Measurements from ENCODE around the gene LRP8.

LRP8 gene

DNA sequence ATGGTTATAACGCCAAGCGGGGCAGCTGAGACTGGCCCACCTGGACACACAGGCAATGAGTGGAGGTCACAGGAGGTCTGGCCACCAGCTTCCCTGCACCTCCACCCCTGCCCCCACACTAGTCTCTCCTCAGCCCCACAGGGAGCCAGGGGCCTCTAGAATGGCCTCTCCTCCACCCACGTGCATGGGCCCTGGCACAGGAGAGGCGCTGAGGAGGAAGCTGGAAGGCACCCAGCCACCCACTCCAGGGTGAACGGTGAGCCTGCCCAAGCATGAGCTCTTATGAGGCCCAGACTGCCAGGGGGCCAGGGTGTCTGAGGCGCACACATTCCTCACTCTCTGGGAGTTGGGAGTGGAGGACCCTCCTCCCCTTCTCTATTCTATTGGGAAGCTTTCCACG, 22.2 kb downstream of the LRP8 start:
- H3K4me2 ChIP-seq (ENCODE audit: low read depth, low read length, poor library complexity, severe bottlenecking) = no peak overlapping the region
- H2AFZ ChIP-seq (ENCODE audit: low read length) = no peak overlapping the region
- H3K79me2 ChIP-seq (ENCODE audit: insufficient read depth, low read length) = peaks cover 75% of the 10 kb centered on the region
- no peaks in the 10 kb centered on the region for H3K9me2 ChIP-seq (replicated peaks; ENCODE audit: low read depth, low read length)
- TF ChIP-seq EZH2phosphoT487 (IDR thresholded peaks at IDR 0.05; ENCODE audit: borderline replicate concordance) = no peak
- TF ChIP-seq, protein P1, sequence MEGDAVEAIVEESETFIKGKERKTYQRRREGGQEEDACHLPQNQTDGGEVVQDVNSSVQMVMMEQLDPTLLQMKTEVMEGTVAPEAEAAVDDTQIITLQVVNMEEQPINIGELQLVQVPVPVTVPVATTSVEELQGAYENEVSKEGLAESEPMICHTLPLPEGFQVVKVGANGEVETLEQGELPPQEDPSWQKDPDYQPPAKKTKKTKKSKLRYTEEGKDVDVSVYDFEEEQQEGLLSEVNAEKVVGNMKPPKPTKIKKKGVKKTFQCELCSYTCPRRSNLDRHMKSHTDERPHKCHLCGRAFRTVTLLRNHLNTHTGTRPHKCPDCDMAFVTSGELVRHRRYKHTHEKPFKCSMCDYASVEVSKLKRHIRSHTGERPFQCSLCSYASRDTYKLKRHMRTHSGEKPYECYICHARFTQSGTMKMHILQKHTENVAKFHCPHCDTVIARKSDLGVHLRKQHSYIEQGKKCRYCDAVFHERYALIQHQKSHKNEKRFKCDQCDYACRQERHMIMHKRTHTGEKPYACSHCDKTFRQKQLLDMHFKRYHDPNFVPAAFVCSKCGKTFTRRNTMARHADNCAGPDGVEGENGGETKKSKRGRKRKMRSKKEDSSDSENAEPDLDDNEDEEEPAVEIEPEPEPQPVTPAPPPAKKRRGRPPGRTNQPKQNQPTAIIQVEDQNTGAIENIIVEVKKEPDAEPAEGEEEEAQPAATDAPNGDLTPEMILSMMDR (conservative IDR thresholded peaks at IDR 0.05; ENCODE audit: low read length) = no peak
- H3K27me3 ChIP-seq (ENCODE audit: insufficient read depth, low read length, poor library complexity, severe bottlenecking) = no peaks in the 10 kb centered on the region
- H3K36me3 ChIP-seq (ENCODE audit: insufficient read depth, low read length) = peaks cover 11% of the 10 kb centered on the region; the same call in 1 of the 2 replicates
- H3K9me3 ChIP-seq (ENCODE audit: insufficient read depth, low read depth, low read length) = no peaks in the 10 kb centered on the region
- no peak overlapping the region for H3K9ac ChIP-seq (ENCODE audit: low read depth, low read length, poor library complexity, severe bottlenecking)
- no peaks in the 10 kb centered on the region for H3F3A ChIP-seq (ENCODE audit: low read depth)
- no peaks in the 10 kb centered on the region for H3K4me1 ChIP-seq (ENCODE audit: insufficient read depth, low read length, poor library complexity, severe bottlenecking)
- peaks cover 13% of the 10 kb centered on the region for H4K20me1 ChIP-seq (ENCODE audit: insufficient read depth, low read length, poor library complexity, severe bottlenecking)
- no peak overlapping the region for H3K4me3 ChIP-seq (ENCODE audit: low read length, poor library complexity, severe bottlenecking)

DNA sequence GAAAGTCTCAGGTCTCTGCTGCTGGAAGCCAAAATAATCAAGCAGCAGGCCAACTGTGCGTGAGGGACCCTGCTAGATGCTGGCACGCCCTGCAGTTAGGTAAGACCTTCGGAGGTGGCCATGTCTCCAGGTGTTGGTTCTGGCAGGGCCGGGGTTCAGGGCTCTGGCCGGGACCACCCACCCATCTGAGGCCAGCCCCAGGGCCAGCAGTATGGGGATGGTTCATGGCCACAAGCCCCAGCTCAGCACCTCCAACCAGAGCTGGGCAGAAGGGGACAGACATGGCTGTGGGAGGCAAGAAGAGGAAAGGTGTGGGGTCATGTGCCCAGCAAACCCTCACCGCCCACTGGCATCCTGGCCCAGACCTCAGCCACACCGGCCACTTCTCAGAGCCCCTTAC, 23.3 kb downstream of the LRP8 start:
- TF ChIP-seq EZH2phosphoT487 (IDR thresholded peaks at IDR 0.05; ENCODE audit: borderline replicate concordance) = no peak
- TF ChIP-seq, protein P1 (conservative IDR thresholded peaks at IDR 0.05; ENCODE audit: low read length) = no peak
- H3K9ac ChIP-seq (ENCODE audit: low read depth, low read length, poor library complexity, severe bottlenecking) = no peak overlapping the region
- no peak overlapping the region for H3K4me3 ChIP-seq (ENCODE audit: low read length, poor library complexity, severe bottlenecking)
- no peaks in the 10 kb centered on the region for H3K4me1 ChIP-seq (ENCODE audit: insufficient read depth, low read length, poor library complexity, severe bottlenecking)
- no peaks in the 10 kb centered on the region for H3K9me3 ChIP-seq (ENCODE audit: insufficient read depth, low read depth, low read length)
- H3K36me3 ChIP-seq (ENCODE audit: insufficient read depth, low read length) = peaks cover 8% of the 10 kb centered on the region; the same call in 1 of the 2 replicates
- peaks cover 76% of the 10 kb centered on the region for H3K79me2 ChIP-seq (ENCODE audit: insufficient read depth, low read length)
- H4K20me1 ChIP-seq (ENCODE audit: insufficient read depth, low read length, poor library complexity, severe bottlenecking) = peaks cover 9% of the 10 kb centered on the region
- H2AFZ ChIP-seq (ENCODE audit: low read length) = no peak overlapping the region
- no peaks in the 10 kb centered on the region for H3K27me3 ChIP-seq (ENCODE audit: insufficient read depth, low read length, poor library complexity, severe bottlenecking)
- no peaks in the 10 kb centered on the region for H3F3A ChIP-seq (ENCODE audit: low read depth)
- no peaks in the 10 kb centered on the region for H3K9me2 ChIP-seq (replicated peaks; ENCODE audit: low read depth, low read length)
- no peak overlapping the region for H3K4me2 ChIP-seq (ENCODE audit: low read depth, low read length, poor library complexity, severe bottlenecking)

DNA sequence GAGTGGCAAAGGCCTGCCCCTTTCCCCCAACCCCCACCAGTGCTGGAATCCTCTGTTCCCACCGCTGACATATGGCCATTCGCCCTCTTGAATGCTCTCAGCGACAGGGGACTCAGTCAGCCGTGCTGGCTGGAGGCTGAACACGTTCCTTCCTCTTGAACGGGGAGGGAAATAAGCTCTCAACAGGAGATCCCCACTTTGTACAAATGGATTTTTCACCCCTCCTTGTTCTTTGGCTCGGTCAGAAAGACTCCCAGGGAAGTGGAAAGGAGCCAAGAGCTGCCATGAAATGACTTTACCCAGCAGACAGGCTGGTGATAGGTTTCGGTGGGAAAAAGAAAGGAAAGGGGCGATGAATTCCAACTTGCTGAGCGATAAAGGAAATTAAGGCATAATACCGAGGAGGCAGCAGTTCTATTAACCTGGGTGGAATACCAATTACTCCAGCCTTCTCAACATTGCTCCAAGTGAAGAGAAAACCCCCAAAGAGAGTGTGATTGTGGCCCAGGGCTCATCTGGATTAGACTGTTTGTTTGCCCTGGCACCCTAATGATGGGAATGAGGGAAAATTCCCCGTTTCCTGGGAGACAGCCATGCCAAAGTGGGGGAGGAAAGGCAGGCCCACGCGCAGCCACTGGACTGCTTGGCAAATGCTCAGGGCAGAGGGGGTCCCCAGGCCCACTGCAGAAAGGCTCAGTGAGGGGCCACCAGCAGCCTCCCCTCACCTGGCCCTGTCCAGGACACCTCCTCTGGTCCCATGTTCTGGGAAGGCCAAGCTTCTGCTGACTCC, 23.9 kb downstream of the LRP8 start:
- Histone ChIP-seq H2AFZ (ENCODE audit: low read length) (no peak overlapping the region), H3K9me3 (ENCODE audit: insufficient read depth, low read depth, low read length) (no peaks in the 10 kb centered on the region), H3K9ac (ENCODE audit: low read depth, low read length, poor library complexity, severe bottlenecking) (no peak overlapping the region), H3K9me2 (replicated peaks; ENCODE audit: low read depth, low read length) (no peaks in the 10 kb centered on the region), H3F3A (ENCODE audit: low read depth) (no peaks in the 10 kb centered on the region), H3K4me1 (ENCODE audit: insufficient read depth, low read length, poor library complexity, severe bottlenecking) (no peaks in the 10 kb centered on the region), H3K36me3 (ENCODE audit: insufficient read depth, low read length) (peaks cover 14% of the 10 kb centered on the region; the same call in 1 of the 2 replicates), H3K79me2 (ENCODE audit: insufficient read depth, low read length) (peaks cover 76% of the 10 kb centered on the region), H4K20me1 (ENCODE audit: insufficient read depth, low read length, poor library complexity, severe bottlenecking) (peaks cover 9% of the 10 kb centered on the region), H3K27me3 (ENCODE audit: insufficient read depth, low read length, poor library complexity, severe bottlenecking) (no peaks in the 10 kb centered on the region), H3K4me3 (ENCODE audit: low read length, poor library complexity, severe bottlenecking) (no peak overlapping the region), H3K4me2 (ENCODE audit: low read depth, low read length, poor library complexity, severe bottlenecking) (no peak overlapping the region)
- TF ChIP-seq, protein P1 (conservative IDR thresholded peaks at IDR 0.05; ENCODE audit: low read length) = no peak
- TF ChIP-seq EZH2phosphoT487 (IDR thresholded peaks at IDR 0.05; ENCODE audit: borderline replicate concordance) = no peak
